Lung (tissue), 12 donors: ENCODE data around the gene MUC20. TPM values are rescaled to one million over a fixed set of nuclear protein-coding genes. Genes with fewer than 3 reads are reported as not detected.
A peak's percentile ranks its signal among the peaks of the same experiment; 100 is the strongest.

ENCODE experiments used
- ATAC-seq: fragments of 200-7000 bp; cut with Tn5 transposase; one replicate; pipeline ENCODE4 v1.9.1; 2020; ENCODE audit warnings: moderate number of reproducible peaks; ENCODE audit not compliant: insufficient read depth, low FRiP score
- DNase-seq, 3 donors: peaks; one replicate each; pipeline ENCODE4 v3.0.0-alpha.2; 2013 to 2017
- H3K27ac ChIP-seq, 2 donors: one replicate each; pipeline ENCODE4 v1.5.1; 2013; ENCODE audit warnings: mild to moderate bottlenecking in 2 of 2, moderate library complexity in 2 of 2, control low read depth in 1 of 2, inconsistent platforms in 1 of 2, low read depth in 1 of 2, low read length in 1 of 2
- H3K27me3 ChIP-seq, 3 donors: one replicate each; pipeline ENCODE4 v1.5.1; 2013; ENCODE audit warnings: low read length in 2 of 3; ENCODE audit not compliant: control insufficient read depth in 3 of 3, insufficient read depth in 3 of 3
- H3K36me3 ChIP-seq, 4 donors: one replicate each; pipeline ENCODE4 v1.5.1; 2013; ENCODE audit warnings: low read length in 4 of 4, mild to moderate bottlenecking in 1 of 4, moderate library complexity in 1 of 4; ENCODE audit not compliant: control insufficient read depth in 4 of 4, insufficient read depth in 4 of 4
- H3K4me1 ChIP-seq, 5 donors: one replicate each; pipeline ENCODE4 v1.5.1; 2013; ENCODE audit warnings: low read length in 5 of 5, mild to moderate bottlenecking in 2 of 5, moderate library complexity in 1 of 5; ENCODE audit not compliant: control insufficient read depth in 5 of 5, insufficient read depth in 5 of 5
- H3K4me3 ChIP-seq: one replicate; pipeline ENCODE4 v1.5.1; 2013; ENCODE audit warnings: mild to moderate bottlenecking, control low read depth, moderate library complexity
- H3K9ac ChIP-seq, 2 donors: one replicate each; pipeline ENCODE4 v1.5.1; 2013; ENCODE audit warnings: low read length in 2 of 2, control low read depth in 1 of 2; ENCODE audit not compliant: insufficient read depth in 1 of 2
- H3K9me3 ChIP-seq, 4 donors: one replicate each; pipeline ENCODE4 v1.5.1; 2013; ENCODE audit warnings: low read length in 3 of 4, mild to moderate bottlenecking in 1 of 4, moderate library complexity in 1 of 4; ENCODE audit not compliant: control insufficient read depth in 4 of 4, insufficient read depth in 3 of 4
- CTCF ChIP-seq: IDR thresholded peaks from 2 replicates; pipeline ENCODE4 v1.5.1; 2012; ENCODE audit warnings: mild to moderate bottlenecking; ENCODE audit errors: control extremely low read depth, extremely low read depth
- WGBS, 2 donors: extraction: QIAGEN DNeasy Blood & Tissue Kit; methylation state at CpG; one replicate each; pipeline ENCODE4 v1.1.7; 2013; 5-methylcytosine and 5-hydroxymethylcytosine counted together
- polyA plus RNA-seq, 2 donors: library from polyadenylated mRNA; stranded (reverse); fragments of 200-250 nt; gene quantifications; one replicate each; pipeline ENCODE4 v1.2.1, GENCODE V29; 2013
- total RNA-seq, 2 donors: library from RNA; depleted of rRNA in 1 of 2; stranded (reverse); fragments of >200 nt in 1 of 2; gene quantifications; one replicate each; pipeline ENCODE4 v1.2.1, GENCODE V29; 2014 to 2021
- donor health status: control.
- donor health status: control.
- donor health status: Bipolar disorder and iron deficiency.
- donor health status: healthy.
- donor health status: DM: yes; HTN: yes; CAD: no.

The MUC20 gene
- total and polyA plus RNA-seq, 4 donors, result 11.0 to 23.9 (median 18.2) TPM

GRCh38 chr3:195755791-195756676 lies 35.3 kb downstream of the MUC20 start:
- no peaks in the 10 kb centered on the region for H3K9me3 ChIP-seq
- TF ChIP-seq CTCF, result no peak
- no peaks in the 10 kb centered on the region for H3K36me3 ChIP-seq
- 78 to 81% methylated on average over 16 of the region's 16 CpGs for WGBS, 2 donors
- ATAC-seq (no peak), DNase-seq (peak in 2 of 3 donors; percentile 26 to 45)
- H3K4me1 ChIP-seq, result peaks cover 0 to 16% (median 0%) of the 10 kb centered on the region in 5 donors
- H3K9ac ChIP-seq, result no peak overlapping the region
- H3K27me3 ChIP-seq, result peaks cover 0 to 2% (median 0%) of the 10 kb centered on the region in 3 donors
- H3K4me3 ChIP-seq, result no peak overlapping the region
- H3K27ac ChIP-seq, result no peak overlapping the region

- peak; percentile 65 to 72 (median 66) for DNase-seq
- no peaks in the 10 kb centered on the region for H3K36me3 ChIP-seq
- no peak overlapping the region for H3K4me3 ChIP-seq
- no peak overlapping the region for H3K27ac ChIP-seq
- H3K9ac ChIP-seq, result peak overlapping the region in 1 of 2 donors; percentile 16
- no peaks in the 10 kb centered on the region for H3K9me3 ChIP-seq
- H3K4me1 ChIP-seq, result peaks cover 0 to 16% (median 0%) of the 10 kb centered on the region in 5 donors
- 34 to 48% methylated on average over 8 of the region's 8 CpGs for WGBS, 2 donors
- no peak for TF ChIP-seq CTCF
- no peak for ATAC-seq
- H3K27me3 ChIP-seq, result peaks cover 0 to 2% (median 0%) of the 10 kb centered on the region in 3 donors
Observed at GRCh38 chr3:195757438-195757770, 36.6 kb downstream of the MUC20 start.

- H3K4me3 ChIP-seq, result no peak overlapping the region
- WGBS, 2 donors, result 57 to 70% methylated on average over 10 of the region's 10 CpGs
- no peak overlapping the region for H3K27ac ChIP-seq
- no peak overlapping the region for H3K9ac ChIP-seq
- no peaks in the 10 kb centered on the region for H3K9me3 ChIP-seq
- ATAC-seq, result no peak
- H3K27me3 ChIP-seq, result peaks cover 0 to 2% (median 0%) of the 10 kb centered on the region in 3 donors
- H3K36me3 ChIP-seq, result no peaks in the 10 kb centered on the region
- no peak for DNase-seq
- H3K4me1 ChIP-seq, result peaks cover 0 to 16% (median 0%) of the 10 kb centered on the region in 5 donors
- TF ChIP-seq CTCF, result no peak
Observed at GRCh38 chr3:195757827-195758226, 37.0 kb downstream of the MUC20 start.
